C4-2B (cell line): ENCODE results near the gene ARMC2.

Source experiments
- CTCF ChIP-seq: fragments of 450-650 bp; conservative IDR thresholded peaks from 2 replicates; pipeline ENCODE4 v1.5.1; 2017; ENCODE audit warnings: mild to moderate bottlenecking
- ZFX ChIP-seq: fragments of 450-650 bp; IDR thresholded peaks from 2 replicates; pipeline ENCODE4 v1.6.1; 2017

- no peak for TF ChIP-seq CTCF
- TF ChIP-seq ZFX: no peak
Observed at GRCh38 chr6:108987156-108987555, 138.9 kb downstream of the ARMC2 start.
